ENCODE measurements around the gene TPPP3.

The TPPP3 gene

GRCh38 chr16:67393111-67393787 lies at the start of gene TPPP3:
Gene TPPP3 (minus strand): TSS chr16:67393498. CDS start chr16:67391111, 2,387 bp downstream.
- DNase-seq: peak; percentile 74

- no peak for DNase-seq
Observed at GRCh38 chr16:67442581-67443255, 49.4 kb upstream of the TPPP3 start.

GRCh38 chr16:67441907-67442306 lies 48.6 kb upstream of the TPPP3 start:
- no peak for DNase-seq

GRCh38 chr16:67441271-67441753 lies 48.0 kb upstream of the TPPP3 start:
- DNase-seq: peak; percentile 62

GRCh38 chr16:67438824-67439393 lies 45.6 kb upstream of the TPPP3 start:
- no peak for DNase-seq

- DNase-seq: no peak
Observed at GRCh38 chr16:67438098-67438791, 44.9 kb upstream of the TPPP3 start.

GRCh38 chr16:67437513-67437912 lies 44.2 kb upstream of the TPPP3 start:
- no peak for DNase-seq

- no peak for DNase-seq
Observed at GRCh38 chr16:67436640-67437193, 43.4 kb upstream of the TPPP3 start.

- DNase-seq: no peak
Observed at GRCh38 chr16:67435758-67436164, 42.5 kb upstream of the TPPP3 start.

GRCh38 chr16:67433131-67433719 lies 39.9 kb upstream of the TPPP3 start:
- DNase-seq: no peak

GRCh38 chr16:67432506-67432890 lies 39.2 kb upstream of the TPPP3 start:
- DNase-seq: no peak

GRCh38 chr16:67431775-67432505 lies 38.6 kb upstream of the TPPP3 start:
- DNase-seq: peak; percentile 28

GRCh38 chr16:67430977-67431774 lies 37.9 kb upstream of the TPPP3 start, which contains the start of gene HSD11B2:
Gene HSD11B2 (plus strand): TSS chr16:67431121. CDS start chr16:67431249, 128 bp downstream.
- DNase-seq: peak; percentile 70

GRCh38 chr16:67430504-67430976 lies 37.2 kb upstream of the TPPP3 start:
- DNase-seq: no peak

GRCh38 chr16:67429799-67430503 lies 36.7 kb upstream of the TPPP3 start:
- DNase-seq: no peak

GRCh38 chr16:67429053-67429798 lies 35.9 kb upstream of the TPPP3 start:
- DNase-seq: no peak

GRCh38 chr16:67428146-67428731 lies 34.9 kb upstream of the TPPP3 start:
- DNase-seq: no peak

GRCh38 chr16:67426950-67427349 lies 33.7 kb upstream of the TPPP3 start:
- no peak for DNase-seq

- DNase-seq: no peak
Observed at GRCh38 chr16:67426022-67426421, 32.7 kb upstream of the TPPP3 start.

Data from NCI-H510A (cell line).